Hindlimb muscle (tissue), 1 donor: ENCODE data around the gene WASHC2C. TPM values are rescaled to one million over a fixed set of nuclear protein-coding genes. Genes with fewer than 3 reads are reported as not detected.
"Not testable (repeated sequence)": the region's sequence is repeated elsewhere in the genome, so short reads cannot be mapped to it uniquely, and the experiment has no call there.

Experiments used
- DNase-seq: peaks from one replicate; pipeline ENCODE4 v3.0.0-alpha.2; 2013
- polyA plus RNA-seq: library from polyadenylated mRNA; unstranded; fragments of 120-200 nt; gene quantifications from one replicate; pipeline ENCODE4 v1.2.1, GENCODE V29; 2013; ENCODE audit not compliant: insufficient read length

The WASHC2C gene
- polyA plus RNA-seq, 1 donor, result 29.7 TPM

- not testable (repeated sequence) for DNase-seq
Measured at GRCh38 chr10:45763037-45763436, 36.0 kb downstream of the WASHC2C start.

DNA sequence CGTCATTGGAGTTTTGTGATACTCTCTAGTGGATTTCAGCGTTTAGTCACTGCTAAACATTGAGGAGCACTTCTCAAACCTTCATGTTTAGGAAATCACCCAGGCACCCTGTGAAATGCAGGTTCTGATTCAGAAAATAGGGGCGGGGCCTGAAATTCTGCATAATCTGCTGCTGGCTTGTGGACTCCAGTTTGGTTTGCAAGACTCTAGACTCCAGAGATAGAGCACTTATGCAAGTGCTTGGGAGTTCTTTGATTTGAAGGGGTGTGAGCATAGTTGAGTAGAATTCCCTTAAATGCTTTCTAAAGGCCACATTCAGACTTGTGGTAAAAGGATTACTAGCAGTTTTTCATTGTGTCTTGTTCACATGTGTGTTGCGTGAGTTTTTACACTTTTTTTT is 41.3 kb downstream of the WASHC2C start:
- DNase-seq, result not testable (repeated sequence)

DNA sequence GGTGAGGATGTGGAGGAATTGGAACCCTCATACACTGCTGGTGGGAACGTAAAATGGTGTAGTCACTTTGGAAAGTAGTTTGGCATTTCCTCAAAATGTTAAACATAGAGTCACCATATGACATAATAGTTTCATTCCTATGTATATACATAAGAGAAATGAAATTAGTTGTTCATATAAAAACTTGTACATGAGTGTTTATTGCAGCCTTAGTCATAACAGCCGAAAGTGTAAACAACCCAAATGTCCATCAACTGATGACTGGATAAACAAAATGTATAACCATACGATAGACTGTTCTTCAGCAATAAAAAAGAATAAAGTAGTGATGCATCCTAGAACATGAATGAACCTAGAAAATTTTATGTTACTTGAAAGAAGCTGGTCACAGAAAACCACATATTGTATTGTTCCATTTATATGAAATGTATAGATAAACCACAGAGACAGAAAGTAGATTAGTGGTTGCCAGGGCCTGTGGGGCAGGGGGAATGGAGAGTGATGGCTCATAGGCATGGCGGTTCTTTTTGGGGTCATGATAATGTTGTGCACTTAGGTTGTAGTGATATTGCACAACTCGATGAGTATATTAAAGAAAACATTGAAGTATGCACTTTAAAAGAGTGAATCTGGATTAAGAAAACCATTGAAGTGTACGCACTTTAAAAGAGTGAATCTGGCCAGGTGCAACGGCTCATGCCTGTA is 44.8 kb downstream of the WASHC2C start:
- DNase-seq, result not testable (repeated sequence)

DNA sequence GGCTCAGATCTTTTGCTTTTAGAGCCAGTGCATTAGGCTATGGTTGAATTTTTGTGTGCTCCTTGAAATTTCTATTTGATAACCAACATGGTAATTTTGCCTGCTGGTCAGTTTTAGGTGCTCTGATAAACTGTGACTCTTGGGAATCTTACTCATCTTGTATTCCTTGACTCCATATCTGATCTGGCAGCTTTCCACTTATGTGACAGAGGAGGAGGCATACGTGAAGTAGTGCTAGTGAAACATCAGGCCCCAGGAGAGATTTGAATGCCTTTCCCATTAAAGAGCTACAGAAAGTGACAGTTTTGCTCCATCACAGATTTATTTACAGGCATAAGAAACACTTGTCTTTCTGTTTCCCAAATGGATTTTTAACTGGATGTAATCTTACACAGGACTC is 59.2 kb downstream of the WASHC2C start:
- not testable (repeated sequence) for DNase-seq

- DNase-seq, result not testable (repeated sequence)
Measured at GRCh38 chr10:45787212-45787741, 60.2 kb downstream of the WASHC2C start.

- not testable (repeated sequence) for DNase-seq
Measured at GRCh38 chr10:45789991-45790390, 62.9 kb downstream of the WASHC2C start.

GRCh38 chr10:45790694-45791426 is 63.8 kb downstream of the WASHC2C start:
- not testable (repeated sequence) for DNase-seq

DNA sequence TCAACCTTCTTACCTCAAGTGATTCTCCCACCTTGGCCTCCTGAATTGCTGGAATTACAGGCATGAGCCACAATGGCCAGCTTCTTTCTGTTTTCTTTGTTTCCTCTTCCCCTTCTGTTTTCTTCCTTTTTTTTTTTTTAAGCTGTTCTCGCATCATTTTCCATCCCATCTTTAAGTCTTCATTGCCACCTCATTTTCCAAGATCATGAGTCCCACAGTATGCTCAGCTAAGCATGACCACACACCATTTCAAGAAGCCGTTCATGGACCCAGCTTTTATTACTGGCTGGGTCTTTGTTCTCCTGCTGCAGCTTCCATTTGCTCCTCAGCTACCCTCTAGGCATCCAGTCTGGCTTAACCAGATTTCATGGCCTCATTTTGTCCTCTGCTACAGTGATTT is 67.7 kb downstream of the WASHC2C start:
- DNase-seq, result not testable (repeated sequence)

- DNase-seq, result not testable (repeated sequence)
Measured at GRCh38 chr10:45803060-45804010, 76.3 kb downstream of the WASHC2C start.

GRCh38 chr10:45804996-45805395 is 77.9 kb downstream of the WASHC2C start:
- not testable (repeated sequence) for DNase-seq

GRCh38 chr10:45809837-45810236 is 82.8 kb downstream of the WASHC2C start:
- DNase-seq, result no peak

DNA sequence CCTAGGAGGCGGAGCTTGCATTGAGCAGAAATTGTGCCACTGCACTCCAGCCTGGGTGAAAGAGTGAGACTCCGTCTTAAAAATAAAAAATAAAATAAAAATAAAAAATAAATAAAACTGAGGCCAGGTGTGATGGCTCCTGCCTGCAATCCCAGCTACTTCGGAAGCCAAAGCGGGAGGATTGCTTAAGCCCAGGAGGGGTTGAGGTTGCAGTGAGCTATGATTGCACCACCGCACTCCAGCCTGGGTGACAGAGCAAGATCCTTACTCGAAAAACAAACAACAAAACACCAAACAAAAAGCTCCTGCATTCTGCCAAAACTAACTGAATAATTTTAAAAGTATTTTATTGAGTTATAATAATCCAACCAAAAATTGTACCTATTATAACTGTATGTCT is 84.0 kb downstream of the WASHC2C start:
- DNase-seq, result no peak

- DNase-seq, result not testable (repeated sequence)
Measured at GRCh38 chr10:45812959-45813358, 85.9 kb downstream of the WASHC2C start.

DNA sequence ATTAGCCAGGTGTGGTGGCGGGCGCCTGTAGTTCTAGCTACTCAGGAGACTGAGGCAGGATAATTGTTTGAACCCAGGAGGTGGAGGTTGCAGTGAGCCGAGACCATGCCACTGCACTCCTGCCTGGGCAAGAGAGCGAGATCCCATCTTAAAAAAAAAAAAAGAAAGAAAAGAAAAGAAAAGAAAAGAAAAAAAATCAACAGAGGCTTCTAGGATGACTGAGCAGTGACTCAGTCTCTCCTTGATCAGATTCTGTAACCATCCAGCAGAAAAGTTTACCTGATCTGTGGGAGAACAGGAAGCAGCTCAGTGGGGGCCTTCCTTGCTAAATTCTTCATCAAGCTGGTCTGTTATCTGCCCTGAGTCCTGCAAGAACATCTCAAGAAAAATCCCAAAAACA is 87.1 kb downstream of the WASHC2C start:
- not testable (repeated sequence) for DNase-seq

GRCh38 chr10:45817130-45817859 is 90.2 kb downstream of the WASHC2C start:
- DNase-seq, result no peak

GRCh38 chr10:45817912-45818311 is 90.8 kb downstream of the WASHC2C start:
- DNase-seq, result no peak

GRCh38 chr10:45819552-45819951 is 92.5 kb downstream of the WASHC2C start:
- no peak for DNase-seq

DNA sequence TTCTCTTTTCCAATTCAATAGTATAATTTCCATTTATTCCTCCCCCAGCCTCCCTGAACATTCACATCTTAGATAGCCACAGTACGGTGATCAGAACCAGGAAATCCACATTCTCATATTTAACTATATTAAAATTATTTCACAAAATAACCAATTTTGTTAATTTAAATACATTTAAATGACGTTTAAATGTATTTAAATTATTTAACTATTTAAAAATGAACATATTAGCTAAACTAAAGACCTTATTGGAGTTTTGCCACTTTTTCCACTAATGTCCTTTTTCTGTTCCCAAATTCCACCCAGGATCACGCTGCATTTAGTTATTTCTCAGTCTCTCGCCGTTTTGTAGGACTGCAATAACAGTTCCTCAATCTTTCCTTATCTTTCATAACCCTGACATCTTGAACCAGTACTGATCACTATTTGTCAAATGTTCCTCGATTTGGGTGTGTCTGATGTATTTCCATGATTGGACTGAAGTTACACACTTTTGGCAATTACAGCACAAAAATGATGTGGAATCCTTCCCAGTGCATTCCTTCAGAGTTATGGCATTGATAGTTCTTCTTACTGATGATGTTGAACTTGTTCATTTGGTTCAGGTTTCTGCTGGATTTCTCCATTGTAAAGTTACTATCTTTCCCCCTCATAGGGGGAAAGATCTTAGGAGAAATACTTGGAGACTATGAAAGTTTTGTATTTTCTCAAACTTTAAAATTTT is 93.2 kb downstream of the WASHC2C start:
- not testable (repeated sequence) for DNase-seq

DNA sequence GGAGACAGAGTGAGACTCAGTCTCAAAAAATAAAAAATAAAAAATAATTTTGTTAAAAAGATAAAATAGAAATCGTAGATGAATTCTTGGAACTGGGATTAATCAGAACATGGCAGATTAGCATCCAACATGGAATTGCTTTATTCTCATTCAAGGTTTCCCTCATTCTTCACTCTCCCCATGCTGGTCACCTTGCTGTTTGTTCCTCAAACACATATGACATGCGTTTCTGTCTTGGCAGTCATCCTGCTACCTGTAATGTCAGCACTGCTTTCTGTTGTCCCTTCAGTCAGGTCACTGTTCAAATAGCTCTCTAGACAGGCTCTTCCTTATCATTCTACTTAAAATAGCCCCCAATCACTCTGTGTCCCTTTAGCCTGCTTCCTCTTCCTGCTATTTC is 95.9 kb downstream of the WASHC2C start:
- DNase-seq, result not testable (repeated sequence)
